Nephron (organoid): ENCODE data around the gene ZNF691.

Source experiments
- H3K27ac Mint-ChIP-seq, 3 experiments: 2 replicates each; pipeline ENCODE4 v1.8.0; 2020; ENCODE audit warnings: mixed read lengths in 3 of 3, mild to moderate bottlenecking in 2 of 3, moderate library complexity in 1 of 3
- H3K27me3 Mint-ChIP-seq: 2 replicates; pipeline ENCODE4 v1.8.0; 2021; ENCODE audit warnings: low read depth, mild to moderate bottlenecking, moderate library complexity, mixed read lengths
- H3K36me3 Mint-ChIP-seq: 2 replicates; pipeline ENCODE4 v1.8.0; 2020; ENCODE audit warnings: low read depth, mixed read lengths
- H3K4me1 Mint-ChIP-seq: 2 replicates; pipeline ENCODE4 v1.8.0; 2020; ENCODE audit warnings: mixed read lengths
- H3K4me3 Mint-ChIP-seq, 3 experiments: 2 replicates each; pipeline ENCODE4 v1.8.0; 2020; ENCODE audit warnings: mild to moderate bottlenecking in 3 of 3, mixed read lengths in 3 of 3, moderate library complexity in 2 of 3
- H3K9me3 Mint-ChIP-seq: 2 replicates; pipeline ENCODE4 v1.8.0; 2020; ENCODE audit warnings: mixed read lengths
- CTCF ChIP-seq, 3 experiments: fragments of 200-600 bp; sonication (generic); IDR thresholded peaks; one replicate each; pipeline ENCODE4 v1.5.0; 2021; ENCODE audit warnings: antibody characterized with exemption in 3 of 3; ENCODE audit not compliant: unreplicated experiment in 3 of 3

Gene ZNF691

DNA sequence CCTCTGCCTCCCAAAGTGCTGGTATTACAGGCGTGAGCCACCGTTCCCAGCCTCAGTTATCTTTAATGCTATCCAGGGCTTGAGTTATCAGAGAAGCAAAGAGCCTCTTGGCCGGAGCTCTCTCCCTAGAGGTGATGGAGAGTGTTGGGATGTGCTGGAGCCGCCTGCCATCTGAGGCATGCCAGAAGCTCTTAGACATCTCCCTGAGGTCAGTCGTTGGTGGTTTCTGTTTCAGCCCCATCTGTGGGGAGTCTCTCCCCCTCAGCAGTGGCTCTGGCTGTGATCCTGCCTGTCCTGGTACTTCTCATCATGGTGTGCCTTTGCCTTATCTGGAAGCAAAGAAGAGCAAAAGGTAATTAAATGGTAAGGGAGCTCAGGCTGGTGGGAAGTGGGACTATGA lies 11.6 kb upstream of the ZNF691 start:
- no peak for TF ChIP-seq CTCF (IDR thresholded peaks at IDR 0.05; ENCODE audit: unreplicated experiment in 3 of 3)
- H3K9me3 Mint-ChIP-seq: no peaks in the 10 kb centered on the region
- H3K36me3 Mint-ChIP-seq: no peaks in the 10 kb centered on the region
- H3K27me3 Mint-ChIP-seq: no peaks in the 10 kb centered on the region
- H3K27ac Mint-ChIP-seq: no peak overlapping the region
- H3K4me3 Mint-ChIP-seq: no peak overlapping the region
- H3K4me1 Mint-ChIP-seq: peaks cover 5% of the 10 kb centered on the region

- no peak overlapping the region for H3K27ac Mint-ChIP-seq
- peaks cover 5% of the 10 kb centered on the region for H3K4me1 Mint-ChIP-seq
- TF ChIP-seq CTCF (IDR thresholded peaks at IDR 0.05; ENCODE audit: unreplicated experiment in 3 of 3): no peak
- no peaks in the 10 kb centered on the region for H3K9me3 Mint-ChIP-seq
- peaks cover 6% of the 10 kb centered on the region for H3K36me3 Mint-ChIP-seq
- no peak overlapping the region for H3K4me3 Mint-ChIP-seq
- no peaks in the 10 kb centered on the region for H3K27me3 Mint-ChIP-seq
Observed at GRCh38 chr1:42835422-42835821, 11.0 kb upstream of the ZNF691 start.

GRCh38 chr1:42837709-42838108 lies 8.7 kb upstream of the ZNF691 start:
- no peak for TF ChIP-seq CTCF (IDR thresholded peaks at IDR 0.05; ENCODE audit: unreplicated experiment in 3 of 3)
- H3K36me3 Mint-ChIP-seq: peaks cover 7% of the 10 kb centered on the region
- no peak overlapping the region for H3K27ac Mint-ChIP-seq
- peaks cover 2% of the 10 kb centered on the region for H3K4me1 Mint-ChIP-seq
- no peaks in the 10 kb centered on the region for H3K27me3 Mint-ChIP-seq
- no peak overlapping the region for H3K4me3 Mint-ChIP-seq
- no peaks in the 10 kb centered on the region for H3K9me3 Mint-ChIP-seq

DNA sequence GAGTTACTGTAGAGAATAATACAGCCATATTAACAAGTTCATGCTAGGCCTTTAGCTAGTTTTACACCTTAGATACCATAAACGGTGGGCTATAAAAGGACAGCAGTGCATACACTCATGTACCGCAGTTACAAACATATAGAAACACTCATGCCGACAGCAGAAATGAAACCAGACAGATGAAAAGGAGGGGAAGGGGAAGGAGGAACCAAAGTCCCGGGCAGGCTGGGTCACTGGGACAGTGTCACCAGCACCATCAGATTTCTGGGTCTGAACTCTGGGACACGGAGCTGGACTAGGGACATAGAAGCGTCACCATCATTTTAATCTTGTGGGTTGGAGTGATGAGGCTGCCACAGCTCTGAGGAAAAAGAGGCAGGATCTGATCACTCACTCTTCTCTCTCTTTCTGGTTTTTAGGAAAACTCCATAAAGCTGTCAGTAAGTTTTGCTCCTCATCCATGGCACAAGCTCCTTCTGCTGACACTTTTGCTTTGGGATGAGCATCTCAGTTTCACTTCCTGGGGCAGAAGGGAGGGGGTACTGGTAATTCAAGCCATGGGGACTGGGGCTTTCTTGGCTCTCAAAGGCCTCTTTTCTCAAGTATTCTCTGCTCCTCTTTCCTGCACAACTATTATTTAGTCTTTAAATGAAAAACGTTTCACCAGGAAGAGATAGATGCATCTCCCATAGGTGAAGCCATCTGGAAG lies 7.8 kb upstream of the ZNF691 start:
- no peaks in the 10 kb centered on the region for H3K9me3 Mint-ChIP-seq
- H3K27ac Mint-ChIP-seq: no peak overlapping the region
- H3K36me3 Mint-ChIP-seq: peaks cover 16% of the 10 kb centered on the region
- no peak overlapping the region for H3K4me3 Mint-ChIP-seq
- no peaks in the 10 kb centered on the region for H3K27me3 Mint-ChIP-seq
- H3K4me1 Mint-ChIP-seq: no peaks in the 10 kb centered on the region
- no peak for TF ChIP-seq CTCF (IDR thresholded peaks at IDR 0.05; ENCODE audit: unreplicated experiment in 3 of 3)

DNA sequence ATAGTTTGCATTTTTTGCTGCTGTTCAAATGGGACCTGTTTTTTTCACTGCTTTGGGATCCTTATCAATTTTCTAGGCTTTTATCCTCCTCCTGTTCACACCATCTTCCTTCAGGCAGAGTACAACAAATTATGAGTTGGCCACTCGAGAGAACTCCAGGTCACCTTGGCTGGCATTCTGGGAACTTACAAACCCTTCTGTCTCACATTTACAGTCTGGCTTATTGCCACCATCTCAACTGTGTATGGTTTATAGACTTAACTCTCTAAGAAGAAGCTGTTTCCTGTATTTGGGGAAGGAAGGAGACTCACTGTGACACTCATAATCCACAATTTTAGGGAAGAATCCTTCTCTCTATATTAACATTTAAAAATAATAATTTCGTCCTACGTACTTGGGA lies 5.4 kb upstream of the ZNF691 start:
- TF ChIP-seq CTCF (IDR thresholded peaks at IDR 0.05; ENCODE audit: unreplicated experiment in 3 of 3): no peak
- Mint-ChIP-seq H3K36me3 (peaks cover 16% of the 10 kb centered on the region), H3K4me1 (peaks cover 3% of the 10 kb centered on the region), H3K9me3 (no peaks in the 10 kb centered on the region), H3K4me3 (no peak overlapping the region), H3K27ac (no peak overlapping the region), H3K27me3 (no peaks in the 10 kb centered on the region)

GRCh38 chr1:42841440-42842147 lies 4.8 kb upstream of the ZNF691 start:
- Mint-ChIP-seq H3K27me3 (no peaks in the 10 kb centered on the region), H3K36me3 (peaks cover 16% of the 10 kb centered on the region), H3K4me3 (no peak overlapping the region), H3K4me1 (peaks cover 6% of the 10 kb centered on the region), H3K9me3 (no peaks in the 10 kb centered on the region), H3K27ac (no peak overlapping the region)
- TF ChIP-seq CTCF (IDR thresholded peaks at IDR 0.05; ENCODE audit: unreplicated experiment in 3 of 3): no peak
